GM21723 (cell line): Measurements from ENCODE around the gene DNAH7.
"Not testable (repeated sequence)": the region's sequence is repeated elsewhere in the genome, so short reads cannot be mapped to it uniquely, and the experiment has no call there.

Experiments
- ATAC-seq: cut with Tn5 transposase; IDR thresholded peaks from one replicate; pipeline ENCODE4 v1.9.1; 2021; ENCODE audit warnings: mild to moderate bottlenecking, moderate library complexity; ENCODE audit not compliant: unreplicated experiment

Gene DNAH7

DNA sequence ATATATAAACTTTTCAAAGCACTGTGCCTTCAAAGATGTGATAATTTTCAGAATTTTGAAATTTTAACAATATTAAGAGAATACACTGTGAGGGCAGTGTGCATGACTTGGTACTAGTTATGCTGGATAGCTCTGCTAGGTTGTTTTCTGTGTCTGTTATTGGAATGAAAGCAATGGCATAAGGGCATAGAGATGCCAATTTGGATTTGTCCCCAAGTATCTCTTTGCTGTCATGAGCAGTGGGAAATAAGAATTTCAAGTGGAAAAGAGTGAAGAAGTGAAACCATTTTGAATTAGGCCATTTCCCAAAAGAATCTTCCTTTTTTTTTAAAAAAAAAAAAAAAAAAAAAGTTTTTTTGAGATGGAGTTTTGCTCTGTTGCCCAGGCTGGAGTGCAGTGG is 334.8 kb downstream of the DNAH7 start:
- no peak for ATAC-seq

DNA sequence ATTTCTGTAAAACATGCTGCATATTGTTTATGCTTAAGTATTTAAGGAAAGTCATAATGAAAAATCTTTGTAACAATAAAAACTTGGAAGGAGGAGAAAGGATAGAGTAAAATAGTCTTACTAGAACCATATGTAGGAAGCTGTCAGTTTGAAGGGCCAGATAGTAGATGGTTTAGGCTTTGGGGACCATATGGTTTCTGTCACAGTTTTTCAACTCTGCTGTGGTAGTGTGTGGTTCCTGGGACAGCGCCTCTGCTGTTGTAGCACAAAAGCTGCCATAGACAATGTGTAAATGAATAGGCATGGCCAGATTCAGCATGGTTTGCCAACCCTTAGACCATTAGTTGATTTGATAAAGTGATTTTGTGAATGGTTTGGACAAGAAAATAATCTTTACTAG is 336.1 kb downstream of the DNAH7 start:
- no peak for ATAC-seq

DNA sequence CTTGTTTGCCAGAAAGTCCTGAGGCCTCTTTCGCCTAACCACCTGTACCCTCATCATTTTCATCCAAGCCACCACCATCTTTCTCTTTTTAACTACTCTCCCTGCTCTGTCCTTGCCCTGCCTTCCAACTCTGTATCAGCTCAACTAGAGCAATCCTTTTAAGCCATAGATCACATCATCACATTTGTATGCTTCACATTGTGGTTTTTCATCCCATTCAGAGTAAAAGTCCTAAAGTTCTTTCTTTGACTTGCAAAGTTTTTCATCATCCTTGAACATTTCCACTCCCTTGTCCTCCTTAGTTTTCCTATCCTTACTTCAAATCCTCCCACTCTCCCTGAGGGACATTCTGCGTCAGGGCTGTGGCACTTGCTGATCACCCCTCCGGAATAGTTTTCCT is 337.7 kb downstream of the DNAH7 start:
- no peak for ATAC-seq

DNA sequence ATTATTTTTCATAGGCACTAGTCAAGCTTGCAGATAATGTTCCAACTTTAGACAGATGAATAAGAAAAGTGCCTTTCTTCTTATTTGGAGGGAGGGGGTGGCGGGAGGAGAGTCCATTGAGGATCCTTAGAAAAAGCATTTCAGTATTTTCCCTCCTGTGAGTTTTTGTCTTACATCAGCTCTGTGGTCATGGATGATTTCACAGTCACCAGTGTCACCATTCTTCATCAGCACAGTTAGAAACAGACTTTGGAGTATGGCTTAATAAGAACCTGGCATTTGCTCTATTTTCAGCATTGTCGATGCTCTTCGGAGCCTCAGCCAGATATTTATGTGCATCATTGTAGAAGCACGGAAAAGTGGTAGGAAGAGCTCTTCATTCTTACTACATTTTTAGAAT is 341.5 kb downstream of the DNAH7 start:
- ATAC-seq: no peak

DNA sequence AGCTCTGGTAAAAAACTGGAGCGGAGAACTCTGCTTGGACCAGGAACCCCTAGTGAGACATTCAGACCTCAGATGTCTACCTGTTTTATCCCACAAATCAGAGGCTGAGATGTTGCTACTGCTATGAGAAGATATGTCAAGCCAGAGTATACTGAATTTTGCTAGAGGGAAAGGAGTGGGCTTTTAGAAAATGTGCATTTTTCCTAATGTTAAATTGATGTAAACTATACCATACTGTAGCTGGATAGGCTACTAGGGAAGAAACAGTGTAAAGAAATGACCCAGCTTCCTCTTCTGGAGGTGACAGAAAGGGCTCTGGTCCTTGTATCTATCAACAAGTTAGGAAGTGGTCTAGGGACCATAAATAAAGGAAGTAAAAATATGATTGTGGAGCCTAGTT is 346.6 kb downstream of the DNAH7 start:
- no peak for ATAC-seq

DNA sequence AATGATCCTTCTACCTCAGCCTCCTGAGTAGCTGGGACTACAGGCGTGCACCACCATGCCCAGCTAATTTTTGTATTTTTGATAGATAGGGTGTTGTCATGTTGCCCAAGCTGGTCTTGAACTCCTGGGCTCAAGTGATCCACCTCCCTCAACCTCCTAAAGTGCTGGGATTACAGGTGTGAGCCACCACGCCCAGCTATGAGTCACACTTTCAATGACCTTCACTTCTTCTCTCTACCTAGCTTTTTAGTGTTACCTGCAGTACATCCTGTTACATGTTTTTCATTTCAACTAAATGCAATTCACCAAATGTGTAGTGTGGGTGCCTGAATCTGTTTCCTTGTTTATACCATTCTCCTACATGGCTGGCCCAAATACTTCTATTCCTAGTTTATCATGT is 347.6 kb downstream of the DNAH7 start:
- no peak for ATAC-seq

DNA sequence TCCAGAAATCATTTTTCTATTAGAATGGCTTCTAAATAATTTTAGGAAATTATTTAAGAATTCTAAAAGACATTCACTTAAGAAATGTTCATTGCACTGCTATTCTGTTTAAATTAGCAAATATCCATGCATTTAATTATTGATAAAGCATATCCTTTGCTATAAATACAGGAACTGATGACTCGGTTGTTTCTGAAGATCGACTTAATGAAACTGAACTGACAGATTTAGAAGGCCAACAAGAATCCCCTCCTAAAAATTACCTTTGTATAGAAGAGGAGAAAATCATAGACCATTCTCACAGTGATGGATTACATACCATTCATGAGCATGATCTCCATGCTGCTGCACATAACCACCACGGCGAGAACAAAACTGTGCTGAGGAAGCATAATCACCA is 352.2 kb downstream of the DNAH7 start:
- no peak for ATAC-seq

DNA sequence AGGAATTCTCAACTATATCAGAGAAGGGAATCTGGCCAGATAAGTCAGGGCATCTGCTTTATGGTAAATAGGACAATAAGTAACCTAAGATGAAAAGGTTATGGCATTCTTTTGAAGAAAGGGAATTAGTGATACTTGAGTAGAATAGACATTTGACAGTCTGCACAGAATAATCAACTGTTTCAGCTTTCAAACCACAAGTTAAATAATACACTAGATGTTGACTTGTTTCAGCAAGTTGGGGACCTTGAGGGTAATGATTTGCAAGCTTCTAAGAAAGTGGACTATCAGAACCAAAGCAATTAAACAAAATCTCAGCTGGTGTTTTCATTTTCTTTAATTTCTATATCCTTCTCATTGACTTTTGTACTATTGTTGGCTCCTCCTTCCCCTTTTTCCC is 357.2 kb downstream of the DNAH7 start:
- ATAC-seq: no peak

DNA sequence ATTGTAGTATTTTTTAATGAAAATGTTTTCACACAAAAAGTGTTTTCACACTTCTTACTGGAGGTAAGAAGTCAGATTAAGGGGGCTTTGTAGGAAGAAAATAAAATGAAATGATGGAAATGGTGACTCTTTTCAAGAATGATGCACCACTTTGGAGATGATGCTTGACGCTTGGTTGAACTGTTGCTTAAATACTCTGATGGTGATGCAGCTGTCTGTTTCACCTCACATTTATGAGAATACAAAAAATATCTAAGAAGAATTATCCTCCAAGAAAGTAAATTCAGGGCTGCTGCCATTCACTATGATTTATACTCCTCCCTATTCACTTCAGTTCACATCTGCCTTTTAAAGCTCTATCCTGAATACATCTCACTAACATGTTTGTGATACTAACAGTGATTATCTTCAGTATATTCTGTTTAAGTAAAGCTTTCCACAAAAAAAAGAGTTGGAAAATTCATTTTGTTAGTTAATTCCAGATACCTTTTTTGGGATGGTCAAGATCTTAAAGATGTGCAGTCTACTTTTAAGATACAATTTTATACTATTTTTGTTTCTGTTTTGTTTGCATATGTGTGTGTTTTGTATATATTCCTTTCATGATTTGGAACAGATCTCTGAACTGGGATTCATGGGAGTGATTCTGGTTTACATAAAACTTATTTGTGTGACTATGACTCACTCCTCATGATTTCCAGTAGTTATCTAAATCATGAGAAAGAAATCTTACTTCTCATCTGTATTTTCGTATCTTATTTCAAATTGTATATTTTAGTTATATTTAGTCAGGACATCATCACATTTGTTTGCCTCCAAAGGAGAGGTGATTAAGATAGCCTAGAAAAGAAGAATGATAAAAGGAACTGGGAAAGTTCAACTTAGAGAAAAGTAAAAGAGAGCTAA is 358.5 kb downstream of the DNAH7 start:
- no peak for ATAC-seq

DNA sequence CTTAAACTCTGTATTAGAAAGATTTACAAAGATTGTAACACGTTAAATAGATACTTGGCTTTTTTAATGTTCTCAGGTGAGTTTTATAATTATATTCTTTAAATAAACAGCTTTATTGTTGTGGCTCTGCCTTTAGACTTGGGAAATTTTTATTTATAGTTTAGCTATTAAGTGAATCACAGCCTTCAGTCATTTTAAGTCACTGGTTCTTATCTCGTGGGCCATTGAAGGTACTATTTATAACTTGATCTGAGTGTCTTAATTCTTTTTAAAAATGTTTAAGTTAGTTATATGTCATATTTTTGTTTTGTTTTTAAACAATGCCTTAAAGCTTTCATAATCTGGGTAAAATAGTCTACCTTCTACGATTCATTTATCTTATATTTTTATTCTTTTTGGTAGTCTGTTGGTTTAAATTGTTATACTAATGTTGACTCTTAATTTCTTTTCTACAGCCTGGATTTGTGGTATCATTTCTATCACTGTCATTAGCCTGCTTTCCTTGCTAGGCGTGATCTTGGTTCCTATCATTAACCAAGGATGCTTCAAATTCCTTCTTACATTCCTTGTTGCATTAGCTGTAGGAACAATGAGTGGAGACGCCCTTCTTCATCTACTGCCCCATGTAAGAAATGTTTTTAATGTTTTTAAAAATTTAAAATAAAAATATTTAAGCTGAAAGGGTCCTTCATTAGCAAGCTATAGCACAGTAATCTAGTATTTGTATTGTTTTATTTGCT is 362.3 kb downstream of the DNAH7 start:
- ATAC-seq: no peak

DNA sequence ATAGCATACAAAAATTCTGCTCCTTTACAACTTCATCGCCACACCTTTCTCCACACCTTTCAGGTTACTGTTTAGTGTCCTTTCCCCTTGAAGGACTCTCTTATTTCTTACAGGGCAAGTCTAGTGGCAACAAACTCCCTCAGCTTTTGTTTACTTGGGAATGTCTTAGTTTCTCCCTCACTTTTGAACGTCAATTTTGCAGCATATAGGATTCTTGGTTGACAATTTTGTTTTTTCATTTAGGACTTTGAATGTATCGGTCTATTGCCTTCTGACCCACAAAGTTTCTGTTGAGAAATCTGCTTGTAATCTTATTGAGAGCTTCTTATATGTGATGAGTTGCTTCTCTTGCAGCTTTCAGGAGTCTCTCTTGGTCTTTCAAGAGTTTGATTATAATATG is 368.2 kb downstream of the DNAH7 start:
- no peak for ATAC-seq

DNA sequence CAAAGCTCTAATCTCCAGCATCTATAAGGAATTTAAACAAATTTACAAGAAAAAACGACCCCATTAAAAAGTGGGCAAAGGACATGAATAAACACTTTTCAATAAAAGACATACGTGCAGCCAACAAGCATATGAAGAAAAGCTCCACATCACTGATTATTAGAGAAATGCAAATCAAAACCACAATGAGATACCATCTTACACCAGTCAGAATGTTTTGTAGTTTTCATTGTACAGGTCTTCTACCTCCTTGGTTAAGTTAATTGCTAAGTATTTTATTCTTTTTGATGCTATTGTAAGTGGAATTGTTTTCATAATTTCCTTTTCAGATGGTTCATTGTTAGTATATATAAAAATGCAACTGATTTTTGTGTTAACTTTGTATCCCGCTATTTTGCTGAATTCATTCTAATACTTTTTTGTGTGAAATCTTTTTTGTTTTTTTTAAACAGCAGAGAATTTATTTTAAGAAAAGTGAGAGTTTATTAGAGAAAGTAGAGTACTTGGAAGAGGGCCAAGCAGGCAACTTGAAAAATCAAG is 370.9 kb downstream of the DNAH7 start:
- ATAC-seq: no peak

DNA sequence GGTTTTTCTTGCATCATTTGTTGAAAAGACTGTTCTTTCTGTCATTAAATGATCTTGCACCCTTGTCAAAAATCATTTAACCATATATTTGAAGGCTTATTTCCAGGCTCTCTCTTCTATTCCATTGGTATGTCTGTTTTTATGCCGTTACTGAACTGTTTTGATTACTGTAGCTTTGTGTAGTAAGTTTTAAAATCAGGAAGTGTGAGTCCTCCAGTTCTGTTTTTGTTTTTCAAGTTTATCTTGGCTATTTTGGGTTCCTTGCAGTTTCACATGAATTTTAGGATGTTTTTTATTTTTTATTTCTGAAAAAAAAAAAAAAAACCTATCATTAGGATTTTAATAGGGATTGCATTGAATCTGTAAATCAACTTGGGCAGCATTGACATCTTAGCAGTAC is 372.6 kb downstream of the DNAH7 start:
- ATAC-seq: no peak

DNA sequence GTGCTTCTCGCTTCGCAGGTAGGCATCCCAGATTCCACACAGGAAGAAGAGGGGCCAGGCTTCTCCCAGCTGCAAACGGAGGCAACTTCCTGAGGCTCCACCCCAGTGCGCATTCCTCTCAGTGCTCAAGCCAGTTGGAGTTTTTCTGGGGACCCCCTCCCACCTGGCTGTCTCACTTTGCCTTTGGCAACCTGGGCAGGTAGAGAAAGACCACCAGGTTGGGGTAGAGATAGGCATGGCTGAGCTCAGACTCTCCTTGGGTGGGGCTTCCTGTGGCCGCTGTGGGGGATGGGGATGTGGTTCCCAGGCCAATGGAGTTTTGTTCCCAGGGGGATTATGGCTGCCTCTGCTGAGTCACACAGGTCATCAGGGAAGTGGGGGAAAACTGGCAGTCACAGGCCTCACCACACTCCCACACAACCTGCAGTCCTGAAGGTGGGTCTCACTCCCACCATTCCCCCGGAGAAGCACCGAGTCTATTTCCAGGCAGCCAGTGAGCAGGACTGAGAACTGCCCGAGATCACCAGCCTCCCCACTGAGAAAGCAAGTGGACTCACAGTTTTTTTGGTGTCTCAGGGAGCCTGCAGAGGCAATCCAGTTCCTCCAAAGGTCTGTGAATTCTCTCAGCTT is 373.5 kb downstream of the DNAH7 start:
- no peak for ATAC-seq

DNA sequence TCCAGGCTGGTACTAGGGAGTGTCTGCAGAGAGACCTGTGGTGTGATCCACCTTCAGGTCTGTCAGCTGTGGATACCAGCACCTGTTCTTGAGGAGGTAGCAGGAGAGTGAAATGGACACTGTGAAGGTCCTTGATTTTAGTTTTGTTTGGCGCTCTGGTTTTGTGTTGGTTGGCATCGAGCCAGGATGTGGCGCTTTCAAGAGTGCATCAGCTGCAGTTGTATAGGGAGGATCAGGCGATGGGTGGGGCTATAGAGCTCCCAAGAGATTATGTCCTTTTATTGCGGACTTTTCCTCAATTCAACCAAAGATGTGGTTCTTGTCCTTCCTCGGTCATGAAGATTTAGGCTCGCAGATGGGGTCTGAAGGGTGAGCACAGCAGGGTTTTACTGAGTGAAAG is 374.1 kb downstream of the DNAH7 start:
- no peak for ATAC-seq

DNA sequence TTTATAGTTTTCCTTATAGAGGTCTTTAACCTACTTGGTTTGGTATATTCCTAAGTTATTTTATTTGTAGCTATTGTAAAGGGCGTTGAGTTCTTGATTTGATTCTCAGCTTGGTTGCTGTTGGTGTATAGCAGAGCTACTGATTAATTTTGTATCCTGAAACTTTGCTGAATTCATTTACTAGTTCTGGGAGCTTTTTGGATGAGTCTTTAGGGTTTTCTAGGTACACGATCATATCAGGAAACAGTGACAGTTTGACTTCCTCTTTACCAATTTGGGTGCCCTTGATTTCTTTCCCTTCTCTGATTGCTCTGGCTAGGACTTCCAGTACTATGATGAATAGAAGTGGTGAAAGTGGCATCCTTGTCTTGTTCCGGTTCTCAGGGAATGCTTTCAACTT is 376.1 kb downstream of the DNAH7 start:
- ATAC-seq: not testable (repeated sequence)
